GM23248 (cell line): ENCODE results near the gene MED17. TPM values are rescaled to one million over a fixed set of nuclear protein-coding genes. Genes with fewer than 3 reads are reported as not detected.

Experiments
- DNase-seq: peaks from one replicate; pipeline ENCODE4 v3.0.0-alpha.2; 2015
- H2AFZ ChIP-seq: fragments of 200-600 bp; sonication (generic); 2 replicates; pipeline ENCODE4 v1.6.1; 2016; ENCODE audit warnings: antibody characterized with exemption
- H3F3A ChIP-seq: fragments of 200-600 bp; sonication (generic); 2 replicates; pipeline ENCODE4 v1.6.1; 2016; ENCODE audit warnings: mild to moderate bottlenecking, antibody characterized with exemption, mixed run types; ENCODE audit not compliant: insufficient read depth
- H3K27ac ChIP-seq: fragments of 200-600 bp; sonication (generic); 2 replicates; pipeline ENCODE4 v1.5.1; 2016; ENCODE audit warnings: mild to moderate bottlenecking
- H3K27me3 ChIP-seq: fragments of 200-600 bp; sonication (generic); replicated peaks from 2 replicates; pipeline ENCODE4 v1.6.1; 2016; ENCODE audit warnings: mild to moderate bottlenecking; ENCODE audit not compliant: insufficient read depth
- H3K36me3 ChIP-seq: fragments of 200-600 bp; sonication (generic); 2 replicates; pipeline ENCODE4 v1.6.1; 2016; ENCODE audit warnings: low read depth, mild to moderate bottlenecking
- H3K4me1 ChIP-seq: fragments of 200-600 bp; sonication (generic); 2 replicates; pipeline ENCODE4 v1.6.1; 2016; ENCODE audit warnings: mild to moderate bottlenecking; ENCODE audit not compliant: insufficient read depth
- H3K4me2 ChIP-seq: fragments of 200-600 bp; sonication (generic); one replicate; pipeline ENCODE4 v1.6.1; 2016; ENCODE audit warnings: mild to moderate bottlenecking; ENCODE audit not compliant: unreplicated experiment
- H3K4me3 ChIP-seq: fragments of 200-600 bp; sonication (generic); 2 replicates; pipeline ENCODE4 v1.5.1; 2016; ENCODE audit warnings: mild to moderate bottlenecking
- H3K79me2 ChIP-seq: fragments of 200-600 bp; sonication (generic); 2 replicates; pipeline ENCODE4 v1.6.1; 2016; ENCODE audit warnings: mild to moderate bottlenecking; ENCODE audit not compliant: insufficient read depth
- H3K9ac ChIP-seq: fragments of 200-600 bp; sonication (generic); 2 replicates; pipeline ENCODE4 v1.6.1; 2016; ENCODE audit warnings: mild to moderate bottlenecking
- H3K9me2 ChIP-seq: fragments of 200-600 bp; sonication (generic); 2 replicates; pipeline ENCODE4 v1.6.1; 2016; ENCODE audit warnings: mixed run types, mild to moderate bottlenecking, moderate library complexity; ENCODE audit not compliant: insufficient read depth
- H3K9me3 ChIP-seq: fragments of 200-600 bp; sonication (generic); one replicate; pipeline ENCODE4 v1.6.1; 2017; ENCODE audit warnings: low read depth
- H4K20me1 ChIP-seq: fragments of 200-600 bp; sonication (generic); 2 replicates; pipeline ENCODE4 v1.6.0; 2016; ENCODE audit not compliant: insufficient read depth
- EZH2 ChIP-seq: fragments of 200-600 bp; sonication (generic); IDR thresholded peaks from 2 replicates; pipeline ENCODE4 v1.6.1; 2018; ENCODE audit warnings: antibody characterized with exemption, mild to moderate bottlenecking; ENCODE audit not compliant: insufficient read depth, poor library complexity, severe bottlenecking
- EZH2phosphoT487 ChIP-seq: fragments of 200-600 bp; sonication (generic); IDR thresholded peaks from 2 replicates; pipeline ENCODE4 v1.6.1; 2018; ENCODE audit warnings: antibody characterized with exemption, moderate library complexity, mild to moderate bottlenecking, low read depth; ENCODE audit not compliant: insufficient read depth
- WGBS, 2 experiments: methylation state at CpG; one replicate each; pipeline ENCODE4 v1.1.6; 2015 to 2017; ENCODE audit warnings: low lambda C conversion rate in 2 of 2, low coverage in 1 of 2; ENCODE audit errors: missing lambda C conversion rate in 2 of 2; 5-methylcytosine and 5-hydroxymethylcytosine counted together
- in situ Hi-C: fragments of 300-500 bp; cut with MboI; formaldehyde crosslinking; loops from 2 replicates; pipeline ENCODE4 v1.15.0; 2020
- polyA plus RNA-seq: library from polyadenylated mRNA; unstranded; fragments of >200 nt; fragmentation: Nextera tagmentation; extraction: Ambion mirVana; gene quantifications from 2 replicates; pipeline ENCODE4 v1.2.1, GENCODE V29; 2016
- total RNA-seq: library from RNA; depleted of rRNA; stranded (reverse); fragments of >200 nt; shearing (Covaris generic); gene quantifications from 2 replicates; pipeline ENCODE4 v1.2.3, GENCODE V29; 2014; rRNA removed

Gene MED17, protein sequence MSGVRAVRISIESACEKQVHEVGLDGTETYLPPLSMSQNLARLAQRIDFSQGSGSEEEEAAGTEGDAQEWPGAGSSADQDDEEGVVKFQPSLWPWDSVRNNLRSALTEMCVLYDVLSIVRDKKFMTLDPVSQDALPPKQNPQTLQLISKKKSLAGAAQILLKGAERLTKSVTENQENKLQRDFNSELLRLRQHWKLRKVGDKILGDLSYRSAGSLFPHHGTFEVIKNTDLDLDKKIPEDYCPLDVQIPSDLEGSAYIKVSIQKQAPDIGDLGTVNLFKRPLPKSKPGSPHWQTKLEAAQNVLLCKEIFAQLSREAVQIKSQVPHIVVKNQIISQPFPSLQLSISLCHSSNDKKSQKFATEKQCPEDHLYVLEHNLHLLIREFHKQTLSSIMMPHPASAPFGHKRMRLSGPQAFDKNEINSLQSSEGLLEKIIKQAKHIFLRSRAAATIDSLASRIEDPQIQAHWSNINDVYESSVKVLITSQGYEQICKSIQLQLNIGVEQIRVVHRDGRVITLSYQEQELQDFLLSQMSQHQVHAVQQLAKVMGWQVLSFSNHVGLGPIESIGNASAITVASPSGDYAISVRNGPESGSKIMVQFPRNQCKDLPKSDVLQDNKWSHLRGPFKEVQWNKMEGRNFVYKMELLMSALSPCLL
- total RNA-seq (22.4 and 25.4 TPM in 2 replicates), polyA plus RNA-seq (19.5 and 22.2 TPM in 2 replicates)

GRCh38 chr11:93784145-93784934 is at the start of gene MED17:
Gene MED17, plus strand, starts transcription at chr11:93784282. Its CDS starts 232 bp downstream, at chr11:93784514.
- in situ Hi-C loops = no loop called here
- WGBS, 2 experiments = 1% methylated on average over 66 to 69 of the region's 72 CpGs

DNA sequence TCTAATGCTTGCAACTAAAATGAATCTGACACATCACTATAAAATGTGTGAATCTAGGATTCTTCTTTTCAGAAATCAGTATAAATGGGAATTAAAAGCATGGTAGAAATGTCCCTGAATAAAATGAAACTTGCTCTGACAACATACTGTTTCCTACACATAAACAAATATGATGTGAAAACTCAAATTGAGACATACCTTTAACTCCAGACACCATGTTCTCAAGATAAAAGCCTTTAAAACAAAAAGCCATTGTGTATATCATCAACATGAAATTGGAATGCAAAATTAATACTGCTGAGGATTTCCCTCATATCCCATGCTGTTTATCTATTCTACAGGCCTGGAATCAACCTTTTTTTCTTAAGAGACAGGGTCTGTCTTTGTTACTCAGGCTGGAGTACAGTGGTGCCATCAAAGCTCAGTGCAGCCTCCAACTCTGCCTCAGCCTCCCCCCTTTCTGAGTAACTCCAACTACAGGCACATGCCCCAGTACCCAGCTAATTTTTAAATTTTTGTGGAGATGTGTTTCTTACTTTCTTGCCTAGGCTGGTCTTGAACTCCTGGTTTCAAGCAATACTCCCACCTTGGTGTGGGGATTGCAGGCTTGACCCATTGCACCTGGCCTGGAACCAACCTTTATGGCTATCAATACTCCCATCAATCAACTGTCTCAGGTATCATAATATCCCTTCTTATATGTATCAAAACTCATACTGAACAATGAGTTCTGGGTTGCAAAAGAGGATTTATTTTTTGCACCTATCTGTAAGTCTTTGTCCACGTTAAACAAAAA is 49.5 kb upstream of the MED17 start:
- Histone ChIP-seq H3K79me2 (peaks cover 71% of the 10 kb centered on the region), H3K27ac (peak overlapping the region; percentile 33; the same call in 1 of the 2 replicates)
- TF ChIP-seq EZH2phosphoT487 = no peak
- TF ChIP-seq EZH2 = no peak

More at GRCh38 chr11:93784145-93784934, at the start of gene MED17:
- Histone ChIP-seq H3K27ac (peak within 1 kb of the TSS; percentile 92), H3K79me2 (peaks cover 61% of the 10 kb centered on the region), H3K4me2 (peak within 1 kb of the TSS; percentile 82), H3K4me3 (peak within 1 kb of the TSS; percentile 94), H4K20me1 (peaks cover 8% of the 10 kb centered on the region; the same call in 1 of the 2 replicates), H3K9me3 (no peaks in the 10 kb centered on the region), H3F3A (no peaks in the 10 kb centered on the region), H3K4me1 (peaks cover 23% of the 10 kb centered on the region), H3K9ac (peak within 1 kb of the TSS; percentile 98), H3K27me3 (no peaks in the 10 kb centered on the region), H2AFZ (peak within 1 kb of the TSS; percentile 92), H3K36me3 (peaks cover 20% of the 10 kb centered on the region), H3K9me2 (no peaks in the 10 kb centered on the region)
- DNase-seq = peak; percentile 98
- no peak for TF ChIP-seq EZH2
- TF ChIP-seq EZH2phosphoT487 = no peak

DNA sequence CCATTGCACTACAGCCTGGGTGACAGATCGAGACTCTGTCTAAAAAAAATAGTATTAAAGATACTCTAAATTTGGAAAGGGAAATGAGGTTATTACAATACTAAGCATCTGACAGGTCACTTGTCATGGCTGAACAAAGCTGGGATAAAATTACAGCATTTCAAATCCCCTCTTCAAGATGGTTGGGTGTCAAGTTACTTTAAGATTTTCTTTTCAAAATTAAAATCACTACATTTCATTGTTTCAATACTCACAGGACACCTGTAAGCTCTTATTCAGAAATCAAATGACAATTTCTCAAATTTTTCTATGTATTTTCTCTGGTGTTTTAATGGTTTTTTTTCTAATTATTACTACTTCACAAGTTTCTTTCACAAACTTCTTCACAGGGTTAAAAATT is 48.5 kb upstream of the MED17 start:
- DNase-seq = no peak
- WGBS, 2 experiments = 95 to 100% methylated on average over 1 of the region's 1 CpG
- peaks cover 36% of the 10 kb centered on the region; the same call in 1 of the 2 replicates for H4K20me1 ChIP-seq
- H3K36me3 ChIP-seq = peaks cover 94% of the 10 kb centered on the region
- H3K27ac ChIP-seq = peak overlapping the region; percentile 33; the same call in 1 of the 2 replicates
- in situ Hi-C loops = no loop called here
- H3K9me3 ChIP-seq = no peaks in the 10 kb centered on the region
- H3K9me2 ChIP-seq = no peaks in the 10 kb centered on the region
- peaks cover 56% of the 10 kb centered on the region for H3K4me1 ChIP-seq
- peaks cover 81% of the 10 kb centered on the region for H3K79me2 ChIP-seq
- TF ChIP-seq EZH2phosphoT487 (no peak), EZH2 (no peak)
- peaks cover 99% of the 10 kb centered on the region for H3F3A ChIP-seq
- H3K4me3 ChIP-seq = peak overlapping the region; percentile 100; the same call in 1 of the 2 replicates
- peak overlapping the region; percentile 99; the same call in 1 of the 2 replicates for H3K9ac ChIP-seq
- peak overlapping the region; percentile 95 for H3K4me2 ChIP-seq
- no peak overlapping the region for H2AFZ ChIP-seq
- no peaks in the 10 kb centered on the region for H3K27me3 ChIP-seq

More for the DNA sequence above, 49.5 kb upstream of the MED17 start:
- Histone ChIP-seq H3K36me3 (peaks cover 100% of the 10 kb centered on the region), H3K9me2 (no peaks in the 10 kb centered on the region), H3K27me3 (no peaks in the 10 kb centered on the region), H3K4me2 (peak overlapping the region; percentile 17), H3K9me3 (no peaks in the 10 kb centered on the region), H2AFZ (no peak overlapping the region), H3K4me1 (peaks cover 56% of the 10 kb centered on the region), H3F3A (peaks cover 100% of the 10 kb centered on the region), H4K20me1 (peaks cover 34% of the 10 kb centered on the region; the same call in 1 of the 2 replicates), H3K4me3 (peak overlapping the region; percentile 12), H3K9ac (peak overlapping the region; percentile 37)
- in situ Hi-C loops = no loop called here
- WGBS, 2 experiments = 93 to 97% methylated on average over 1 of the region's 1 CpG
- no peak for DNase-seq
